Measurements from ENCODE around the gene SNRNP70.

SNRNP70 gene

DNA sequence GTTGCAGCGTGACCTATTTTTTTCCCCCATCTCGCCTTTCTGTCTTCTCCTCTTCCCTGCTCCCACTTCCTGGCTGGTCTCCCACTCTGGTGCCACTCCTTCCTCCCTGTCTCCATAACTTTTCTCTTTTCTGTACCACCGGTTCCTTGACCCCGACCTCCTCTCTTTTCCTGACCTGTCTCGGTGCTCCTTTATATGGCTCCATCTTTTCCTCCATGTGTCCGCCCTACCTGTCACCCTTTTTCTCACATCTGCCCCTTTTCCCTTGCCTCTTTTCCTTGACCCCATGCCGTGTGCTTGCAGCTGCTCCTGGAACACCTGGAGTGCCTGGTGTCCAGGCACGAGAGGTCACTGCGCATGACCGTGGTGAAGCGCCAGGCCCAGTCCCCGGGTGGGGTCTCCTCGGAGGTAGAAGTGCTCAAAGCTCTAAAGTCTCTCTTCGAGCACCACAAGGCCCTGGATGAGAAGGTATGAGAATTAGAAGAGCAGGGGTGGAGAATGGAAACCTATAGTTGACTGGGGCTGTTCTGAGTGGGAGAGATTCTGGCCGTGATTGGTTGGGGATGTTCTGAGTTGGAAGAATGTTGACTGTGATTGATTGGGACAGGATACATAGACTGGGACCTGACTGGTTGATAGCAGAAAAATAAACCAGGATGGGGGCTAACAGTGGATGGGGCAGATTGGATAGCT, 43.4 kb downstream of the SNRNP70 start:
- TF ChIP-seq, protein P1, sequence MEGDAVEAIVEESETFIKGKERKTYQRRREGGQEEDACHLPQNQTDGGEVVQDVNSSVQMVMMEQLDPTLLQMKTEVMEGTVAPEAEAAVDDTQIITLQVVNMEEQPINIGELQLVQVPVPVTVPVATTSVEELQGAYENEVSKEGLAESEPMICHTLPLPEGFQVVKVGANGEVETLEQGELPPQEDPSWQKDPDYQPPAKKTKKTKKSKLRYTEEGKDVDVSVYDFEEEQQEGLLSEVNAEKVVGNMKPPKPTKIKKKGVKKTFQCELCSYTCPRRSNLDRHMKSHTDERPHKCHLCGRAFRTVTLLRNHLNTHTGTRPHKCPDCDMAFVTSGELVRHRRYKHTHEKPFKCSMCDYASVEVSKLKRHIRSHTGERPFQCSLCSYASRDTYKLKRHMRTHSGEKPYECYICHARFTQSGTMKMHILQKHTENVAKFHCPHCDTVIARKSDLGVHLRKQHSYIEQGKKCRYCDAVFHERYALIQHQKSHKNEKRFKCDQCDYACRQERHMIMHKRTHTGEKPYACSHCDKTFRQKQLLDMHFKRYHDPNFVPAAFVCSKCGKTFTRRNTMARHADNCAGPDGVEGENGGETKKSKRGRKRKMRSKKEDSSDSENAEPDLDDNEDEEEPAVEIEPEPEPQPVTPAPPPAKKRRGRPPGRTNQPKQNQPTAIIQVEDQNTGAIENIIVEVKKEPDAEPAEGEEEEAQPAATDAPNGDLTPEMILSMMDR (IDR thresholded peaks at IDR 0.05; ENCODE audit: low read depth, low read length, missing control alignments): no peak
- no peak overlapping the region for H3K4me3 ChIP-seq (replicated peaks; ENCODE audit: low read depth, low read length)
- no peak for DNase-seq (ENCODE audit: extremely low read depth, low read depth)

DNA sequence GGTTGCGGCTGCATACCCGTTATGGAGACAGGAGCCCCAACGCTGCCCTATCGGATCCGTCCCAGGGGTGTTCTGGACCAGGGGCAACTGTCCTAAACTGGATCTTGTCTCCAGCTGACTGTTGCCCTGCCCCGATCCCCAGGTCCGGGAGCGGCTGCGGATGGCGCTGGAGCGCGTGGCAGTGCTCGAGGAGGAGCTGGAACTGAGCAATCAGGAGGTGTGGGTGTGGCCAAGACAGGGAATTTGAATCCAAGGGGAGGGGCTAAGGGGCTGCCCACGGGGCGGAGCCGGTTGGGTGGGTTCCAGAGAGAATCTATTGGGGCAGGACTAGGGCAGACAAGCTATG, 44.0 kb downstream of the SNRNP70 start:
- no peak for DNase-seq (ENCODE audit: extremely low read depth, low read depth)
- no peak overlapping the region for H3K4me3 ChIP-seq (replicated peaks; ENCODE audit: low read depth, low read length)
- TF ChIP-seq, protein P1 (IDR thresholded peaks at IDR 0.05; ENCODE audit: low read depth, low read length, missing control alignments): no peak

DNA sequence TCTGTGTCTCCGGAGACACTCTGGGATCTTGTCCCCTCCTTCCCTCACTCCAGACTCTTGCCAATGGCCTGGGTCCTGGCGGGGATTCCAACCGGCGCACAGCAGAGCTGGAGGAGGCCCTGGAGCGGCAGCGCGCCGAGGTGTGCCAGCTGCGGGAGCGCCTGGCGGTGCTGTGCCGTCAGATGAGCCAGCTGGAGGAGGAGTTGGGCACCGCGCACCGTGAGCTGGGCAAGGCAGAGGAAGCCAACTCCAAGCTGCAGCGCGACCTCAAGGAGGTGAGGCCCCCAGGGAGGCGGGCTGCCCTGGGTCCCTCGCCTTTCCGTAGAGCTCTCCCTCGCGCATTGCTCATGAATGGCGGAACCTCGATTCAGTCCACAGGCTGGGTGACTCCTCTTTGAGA, 45.1 kb downstream of the SNRNP70 start:
- no peak for DNase-seq (ENCODE audit: extremely low read depth, low read depth)
- TF ChIP-seq, protein P1 (IDR thresholded peaks at IDR 0.05; ENCODE audit: low read depth, low read length, missing control alignments): no peak
- H3K4me3 ChIP-seq (replicated peaks; ENCODE audit: low read depth, low read length): no peak overlapping the region

DNA sequence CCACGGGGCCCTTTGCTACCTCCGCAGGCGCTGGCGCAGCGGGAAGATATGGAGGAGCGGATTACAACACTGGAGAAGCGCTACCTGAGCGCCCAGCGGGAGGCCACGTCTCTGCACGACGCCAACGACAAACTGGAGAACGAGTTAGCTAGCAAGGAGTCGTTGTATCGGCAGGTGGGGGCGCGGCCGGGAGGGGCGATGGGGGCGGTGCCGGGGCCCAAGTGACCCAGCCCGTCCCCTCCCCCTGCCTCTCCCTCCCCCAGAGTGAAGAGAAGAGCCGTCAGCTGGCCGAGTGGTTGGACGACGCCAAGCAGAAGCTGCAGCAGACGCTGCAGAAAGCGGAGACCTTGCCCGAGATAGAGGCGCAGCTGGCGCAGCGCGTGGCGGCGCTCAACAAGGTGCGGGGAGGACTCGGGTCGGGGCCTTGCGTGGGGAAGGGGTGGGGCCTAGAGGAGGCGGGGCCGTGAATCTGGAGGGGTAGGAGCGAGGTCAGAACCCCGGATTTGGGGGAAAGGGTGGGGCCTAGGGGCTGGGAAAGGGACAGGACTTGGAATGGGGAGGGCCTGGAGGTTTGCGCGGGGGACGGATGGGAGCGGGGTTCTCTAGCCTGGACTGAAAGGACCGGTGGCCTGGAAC, 47.8 kb downstream of the SNRNP70 start:
- TF ChIP-seq, protein P1 (IDR thresholded peaks at IDR 0.05; ENCODE audit: low read depth, low read length, missing control alignments): no peak

DNA sequence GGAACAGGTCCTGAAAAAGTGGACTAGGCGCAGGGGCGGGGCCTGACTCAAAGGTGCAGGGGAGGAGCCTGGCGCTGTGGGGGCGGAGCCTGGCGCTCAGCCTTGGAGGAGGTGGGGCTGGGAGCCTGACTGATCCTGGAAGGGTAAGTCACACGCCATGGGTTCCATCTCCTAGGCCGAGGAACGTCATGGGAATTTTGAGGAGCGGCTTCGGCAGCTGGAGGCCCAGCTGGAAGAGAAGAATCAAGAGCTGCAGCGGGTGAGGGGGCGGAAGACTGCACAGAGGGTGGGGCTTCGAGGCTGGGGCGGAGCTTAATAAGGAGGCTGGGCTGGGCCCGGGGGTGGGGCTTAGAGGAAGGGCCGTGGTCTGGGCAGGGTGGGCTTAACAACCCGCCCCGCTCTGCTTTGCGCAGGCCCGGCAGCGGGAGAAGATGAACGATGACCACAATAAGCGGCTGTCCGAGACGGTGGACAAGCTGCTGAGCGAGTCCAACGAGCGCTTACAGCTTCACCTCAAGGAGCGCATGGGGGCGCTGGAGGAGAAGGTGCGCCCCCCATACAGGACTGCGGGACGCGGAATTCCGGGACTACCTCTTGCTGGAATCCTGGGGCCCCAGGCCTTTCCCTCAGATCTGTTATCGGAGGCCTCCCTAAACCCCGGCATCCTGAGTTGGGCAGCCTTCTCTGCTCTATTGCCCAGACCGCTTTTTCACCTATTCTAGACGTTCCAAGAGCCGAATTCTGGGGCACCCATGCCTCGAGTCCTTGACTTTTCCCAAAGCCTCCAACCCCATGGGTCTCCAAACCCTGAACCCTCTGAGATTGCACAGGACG, 48.6 kb downstream of the SNRNP70 start:
- no peak overlapping the region for H3K4me3 ChIP-seq (replicated peaks; ENCODE audit: low read depth, low read length)
- no peak for DNase-seq (ENCODE audit: extremely low read depth, low read depth)
- TF ChIP-seq, protein P1 (IDR thresholded peaks at IDR 0.05; ENCODE audit: low read depth, low read length, missing control alignments): no peak

More for the DNA sequence above, 47.8 kb downstream of the SNRNP70 start:
- no peak for DNase-seq (ENCODE audit: extremely low read depth, low read depth)
- H3K4me3 ChIP-seq (replicated peaks; ENCODE audit: low read depth, low read length): no peak overlapping the region

DNA sequence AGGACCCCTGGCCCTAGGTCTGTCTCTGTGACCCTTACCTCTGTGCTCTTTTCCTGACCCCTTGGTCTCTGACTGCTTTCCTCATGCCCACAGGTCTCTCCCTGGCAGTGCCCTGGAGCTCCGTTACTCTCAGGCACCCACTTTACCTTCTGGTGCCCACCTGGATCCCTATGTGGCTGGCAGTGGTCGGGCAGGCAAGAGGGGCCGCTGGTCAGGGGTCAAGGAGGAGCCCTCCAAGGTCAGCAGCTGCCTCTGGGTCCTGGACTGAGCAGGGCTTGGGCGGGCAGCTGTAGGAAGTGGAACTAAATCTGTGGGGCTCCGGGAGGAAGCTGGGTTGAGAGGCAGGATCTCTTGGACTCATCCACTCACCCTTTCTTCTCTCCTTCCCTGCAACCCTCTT, 50.4 kb downstream of the SNRNP70 start:
- DNase-seq (ENCODE audit: extremely low read depth, low read depth): no peak
- H3K4me3 ChIP-seq (replicated peaks; ENCODE audit: low read depth, low read length): no peak overlapping the region
- TF ChIP-seq, protein P1 (IDR thresholded peaks at IDR 0.05; ENCODE audit: low read depth, low read length, missing control alignments): no peak

All from HFF-Myc (cell line).